Globus pallidus (tissue), 1 donor: ENCODE results near the gene HDDC3.

Source experiments
- DNase-seq: peaks from one replicate; pipeline ENCODE4 v3.0.0-alpha.2; 2015; ENCODE audit warnings: low spot score

The HDDC3 gene

DNA sequence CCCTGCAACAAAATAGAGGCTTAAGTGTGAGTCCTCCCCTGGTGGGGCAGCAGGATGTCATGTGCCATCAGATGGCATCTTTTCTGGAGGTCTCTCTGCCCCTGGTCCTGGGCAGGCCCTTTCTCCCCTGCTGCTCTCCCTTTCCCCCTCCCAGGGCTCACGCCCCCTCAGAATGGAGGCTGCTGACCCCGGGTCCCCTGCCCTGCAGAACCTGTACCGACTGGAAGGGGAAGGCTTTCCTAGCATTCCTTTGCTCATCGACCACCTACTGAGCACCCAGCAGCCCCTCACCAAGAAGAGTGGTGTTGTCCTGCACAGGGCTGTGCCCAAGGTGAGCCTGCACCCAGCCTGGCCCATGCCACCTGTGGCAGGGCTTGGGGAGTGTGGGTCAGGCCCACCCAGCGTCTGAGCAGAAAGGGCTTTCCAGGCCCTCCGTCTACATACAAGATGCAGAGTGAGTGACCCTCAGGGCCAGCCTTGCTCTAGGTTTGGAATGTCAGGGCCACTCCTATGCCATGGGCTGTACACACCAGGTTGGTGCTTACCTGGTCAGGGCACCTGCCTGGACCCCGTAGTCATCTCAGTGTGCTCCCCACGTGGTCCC is 40.9 kb downstream of the HDDC3 start:
- no peak for DNase-seq

DNA sequence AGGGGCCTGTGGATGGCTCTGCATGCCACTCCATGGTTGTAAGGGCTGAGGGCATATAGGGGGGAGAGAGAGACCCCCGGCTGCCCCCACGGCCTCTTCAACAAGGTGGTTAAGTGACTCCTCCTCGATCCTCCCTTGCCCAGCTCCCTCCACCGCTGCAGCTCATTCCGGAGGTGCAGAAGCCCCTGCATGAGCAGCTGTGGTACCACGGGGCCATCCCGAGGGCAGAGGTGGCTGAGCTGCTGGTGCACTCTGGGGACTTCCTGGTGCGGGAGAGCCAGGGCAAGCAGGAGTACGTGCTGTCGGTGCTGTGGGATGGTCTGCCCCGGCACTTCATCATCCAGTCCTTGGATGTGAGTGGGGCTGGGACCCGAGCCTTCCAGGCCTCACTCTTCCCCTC is 41.5 kb downstream of the HDDC3 start:
- DNase-seq = no peak

DNA sequence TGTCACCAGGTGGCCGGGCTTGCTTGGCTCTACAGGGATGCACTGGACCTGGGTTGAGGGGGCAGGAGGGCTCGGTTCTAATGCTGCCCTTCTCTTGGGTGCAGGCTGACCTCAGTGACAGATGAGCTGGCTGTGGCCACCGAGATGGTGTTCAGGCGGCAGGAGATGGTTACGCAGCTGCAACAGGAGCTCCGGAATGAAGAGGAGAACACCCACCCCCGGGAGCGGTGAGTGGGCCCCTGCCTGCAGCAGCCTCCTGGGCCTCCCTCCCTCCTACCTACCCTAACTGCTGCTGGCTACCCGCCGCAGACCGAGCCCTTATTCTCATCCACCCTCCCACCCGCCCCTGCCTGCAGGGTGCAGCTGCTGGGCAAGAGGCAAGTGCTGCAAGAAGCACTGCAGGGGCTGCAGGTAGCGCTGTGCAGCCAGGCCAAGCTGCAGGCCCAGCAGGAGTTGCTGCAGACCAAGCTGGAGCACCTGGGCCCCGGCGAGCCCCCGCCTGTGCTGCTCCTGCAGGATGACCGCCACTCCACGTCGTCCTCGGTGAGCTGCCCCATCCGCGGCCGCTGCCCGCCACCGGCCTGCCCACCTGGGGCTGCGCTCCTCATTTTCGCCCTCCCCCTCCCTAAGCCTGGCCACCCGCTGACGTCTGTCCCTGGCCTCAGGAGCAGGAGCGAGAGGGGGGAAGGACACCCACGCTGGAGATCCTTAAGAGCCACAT is 42.5 kb downstream of the HDDC3 start:
- no peak for DNase-seq

DNA sequence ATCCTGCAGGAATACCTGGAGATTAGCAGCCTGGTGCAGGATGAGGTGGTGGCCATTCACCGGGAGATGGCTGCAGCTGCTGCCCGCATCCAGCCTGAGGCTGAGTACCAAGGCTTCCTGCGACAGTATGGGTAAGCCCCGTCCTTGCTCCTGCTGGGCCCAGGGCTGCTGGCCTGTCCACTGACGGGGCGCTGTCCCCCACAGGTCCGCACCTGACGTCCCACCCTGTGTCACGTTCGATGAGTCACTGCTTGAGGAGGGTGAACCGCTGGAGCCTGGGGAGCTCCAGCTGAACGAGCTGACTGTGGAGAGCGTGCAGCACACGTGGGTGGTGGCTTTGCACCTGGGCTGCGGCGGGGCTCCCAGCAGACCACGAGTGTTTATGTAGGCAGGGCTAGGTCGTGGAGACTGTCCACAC is 43.0 kb downstream of the HDDC3 start:
- no peak for DNase-seq

DNA sequence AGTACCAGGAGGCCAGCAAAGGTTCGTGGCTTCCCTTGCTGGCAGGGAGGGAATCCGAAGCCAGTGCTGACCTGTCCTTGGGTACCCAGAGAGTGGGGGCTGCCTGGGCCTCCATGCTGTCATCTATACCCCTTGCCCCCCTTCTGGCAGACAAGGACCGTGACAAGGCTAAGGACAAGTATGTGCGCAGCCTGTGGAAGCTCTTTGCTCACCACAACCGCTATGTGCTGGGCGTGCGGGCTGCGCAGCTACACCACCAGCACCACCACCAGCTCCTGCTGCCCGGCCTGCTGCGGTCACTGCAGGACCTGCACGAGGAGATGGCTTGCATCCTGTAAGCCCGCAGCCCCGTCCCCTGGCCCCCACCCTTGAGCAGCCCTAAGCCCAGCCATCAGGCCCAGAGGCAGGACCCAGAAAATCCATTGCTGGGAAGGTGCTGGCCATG is 45.3 kb downstream of the HDDC3 start:
- no peak for DNase-seq

DNA sequence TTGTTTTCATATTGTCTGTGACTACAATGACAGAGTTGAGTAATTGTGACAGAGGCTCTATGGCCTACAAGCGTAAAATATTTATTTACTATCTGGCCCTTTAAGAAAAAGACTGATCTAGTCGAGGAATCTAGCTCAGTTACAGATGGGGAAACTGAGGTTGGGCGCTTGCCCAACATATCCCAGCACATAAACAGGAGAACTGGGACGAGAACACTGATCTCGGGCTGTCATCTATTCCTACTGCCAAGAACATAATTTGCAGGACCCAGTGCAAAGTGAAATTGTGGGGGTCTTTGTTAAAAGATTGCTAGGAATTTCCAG is 46.1 kb downstream of the HDDC3 start:
- DNase-seq = no peak

DNA sequence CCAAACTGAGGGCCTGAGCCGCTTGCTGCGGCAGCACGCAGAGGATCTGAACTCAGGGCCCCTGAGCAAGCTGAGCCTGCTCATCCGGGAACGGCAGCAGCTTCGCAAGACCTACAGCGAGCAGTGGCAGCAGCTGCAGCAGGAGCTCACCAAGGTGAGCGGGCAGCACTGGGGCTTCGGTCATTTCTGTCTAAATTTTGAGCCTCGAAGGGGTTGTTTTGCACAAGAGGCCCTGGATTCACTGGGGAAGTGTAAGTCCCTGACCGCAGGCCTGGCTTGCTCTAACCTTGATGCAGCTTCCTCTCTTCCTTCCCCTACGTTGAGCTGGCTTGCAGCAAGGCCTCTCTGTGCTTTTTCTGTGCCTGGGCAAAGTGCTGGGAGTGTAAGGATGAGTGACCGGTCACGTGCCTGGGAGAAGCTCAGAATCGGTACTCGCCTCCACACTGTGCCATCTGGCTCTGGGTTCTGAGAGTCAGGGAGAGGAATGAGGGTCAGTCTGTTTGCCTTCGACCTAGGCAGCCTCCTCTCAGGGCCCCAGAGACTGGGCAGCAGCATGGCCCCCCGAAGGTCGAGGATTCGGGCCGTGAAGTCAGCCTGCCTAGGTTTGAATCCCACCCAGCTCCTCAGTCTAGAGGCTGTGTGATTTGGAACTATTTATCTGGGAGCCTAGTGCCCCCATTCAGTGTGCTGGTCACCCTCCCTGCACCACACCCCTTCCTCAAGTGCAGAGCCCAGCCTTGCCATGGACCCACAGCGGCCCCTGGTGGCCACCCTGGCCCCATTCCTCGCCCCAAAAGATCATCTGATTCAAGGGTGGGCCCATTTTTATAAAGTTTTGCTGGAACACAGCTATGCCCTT is 46.7 kb downstream of the HDDC3 start:
- peak; percentile 64 for DNase-seq

DNA sequence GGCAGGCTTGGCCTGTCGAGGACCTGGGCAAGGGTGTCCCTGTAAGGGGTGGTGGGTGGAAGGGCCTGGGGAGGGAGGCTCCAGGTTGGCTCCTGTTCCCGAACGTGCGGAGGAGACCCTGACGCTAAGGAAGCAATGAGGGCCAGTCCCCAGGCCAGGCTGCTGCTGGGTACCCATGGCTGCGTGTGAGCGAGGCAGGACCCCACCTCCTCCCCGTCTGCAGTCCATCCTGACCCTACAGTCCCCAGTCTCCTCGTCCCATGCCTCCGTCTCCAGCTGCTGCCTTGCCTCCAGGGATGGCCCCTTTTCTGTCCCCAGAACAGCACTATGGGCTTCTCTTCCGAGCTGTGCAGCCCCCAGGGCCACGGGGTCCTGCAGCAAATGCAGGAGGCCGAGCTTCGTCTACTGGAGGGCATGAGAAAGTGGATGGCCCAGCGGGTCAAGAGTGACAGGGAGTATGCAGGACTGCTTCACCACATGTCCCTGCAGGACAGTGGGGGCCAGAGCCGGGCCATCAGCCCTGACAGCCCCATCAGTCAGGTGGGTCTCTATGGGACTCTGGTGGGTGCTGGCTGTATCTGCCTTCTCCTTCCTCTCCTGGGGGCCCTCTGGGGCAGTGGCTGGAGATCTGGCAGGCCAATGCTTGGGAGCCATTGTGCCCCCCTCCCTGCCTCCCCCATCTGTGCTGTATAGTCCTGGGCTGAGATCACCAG is 47.5 kb downstream of the HDDC3 start:
- DNase-seq = no peak

DNA sequence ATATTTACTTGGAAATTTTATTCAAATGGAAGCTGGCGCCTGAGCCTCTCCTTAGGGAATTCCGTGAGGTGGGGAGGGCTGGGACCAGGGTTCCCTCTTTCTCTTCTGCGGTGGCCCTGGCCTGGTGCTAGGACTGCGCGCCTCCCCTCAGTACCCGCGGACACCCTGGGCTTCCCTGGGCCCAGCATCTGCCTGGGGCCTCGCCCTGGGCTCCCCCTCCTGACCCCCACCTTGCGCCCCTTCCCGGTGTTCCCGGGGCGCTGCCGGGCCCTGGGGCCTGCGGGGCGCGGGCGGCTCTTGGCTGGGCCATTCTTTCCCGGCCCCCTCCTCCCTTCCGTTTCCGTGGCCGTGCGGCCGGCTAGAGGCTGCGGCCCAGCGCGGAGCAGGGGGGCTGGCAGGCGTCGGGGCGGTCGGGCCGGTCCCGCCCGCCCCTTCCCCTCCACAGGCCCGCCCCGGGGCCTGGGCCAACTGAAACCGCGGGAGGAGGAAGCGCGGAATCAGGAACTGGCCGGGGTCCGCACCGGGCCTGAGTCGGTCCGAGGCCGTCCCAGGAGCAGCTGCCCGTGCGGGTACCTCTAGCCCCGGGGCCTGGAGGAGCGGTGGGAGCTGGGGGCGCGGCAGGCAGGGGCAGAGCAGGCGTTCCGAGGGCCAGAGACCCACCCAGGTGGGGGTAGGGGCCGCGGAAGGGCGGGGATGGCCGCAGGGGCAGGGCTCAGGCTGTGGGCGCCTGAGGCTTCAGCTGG is 48.2 kb downstream of the HDDC3 start, which contains the start of gene FES:
TSS of gene FES (plus strand) at position 529 of the 743 bp plus-strand sequence. CDS start 542 bp downstream, outside the sequence.
- DNase-seq = no peak

DNA sequence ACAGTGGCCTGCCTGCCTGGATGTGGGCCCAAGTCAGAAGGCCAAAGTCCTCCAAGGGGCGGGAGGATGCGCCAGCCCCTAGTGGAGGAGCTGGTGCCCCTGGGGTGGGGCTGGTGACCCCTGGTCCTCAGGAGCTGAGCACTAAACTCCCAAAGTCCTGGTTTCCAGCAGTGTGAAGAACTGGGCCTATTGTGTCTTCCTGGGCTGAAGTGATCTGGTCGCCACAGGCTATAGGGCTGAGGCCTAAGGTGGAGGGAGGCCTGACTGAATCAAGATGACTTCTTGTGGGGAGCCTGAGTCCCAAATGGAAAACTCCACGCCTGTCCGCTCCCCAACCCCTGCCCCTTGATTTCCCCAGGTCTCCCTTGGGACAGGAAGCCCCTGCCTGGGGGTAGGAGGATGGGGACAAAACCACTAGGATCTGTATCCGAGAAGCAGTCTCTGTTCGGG is 48.8 kb downstream of the HDDC3 start:
- no peak for DNase-seq

DNA sequence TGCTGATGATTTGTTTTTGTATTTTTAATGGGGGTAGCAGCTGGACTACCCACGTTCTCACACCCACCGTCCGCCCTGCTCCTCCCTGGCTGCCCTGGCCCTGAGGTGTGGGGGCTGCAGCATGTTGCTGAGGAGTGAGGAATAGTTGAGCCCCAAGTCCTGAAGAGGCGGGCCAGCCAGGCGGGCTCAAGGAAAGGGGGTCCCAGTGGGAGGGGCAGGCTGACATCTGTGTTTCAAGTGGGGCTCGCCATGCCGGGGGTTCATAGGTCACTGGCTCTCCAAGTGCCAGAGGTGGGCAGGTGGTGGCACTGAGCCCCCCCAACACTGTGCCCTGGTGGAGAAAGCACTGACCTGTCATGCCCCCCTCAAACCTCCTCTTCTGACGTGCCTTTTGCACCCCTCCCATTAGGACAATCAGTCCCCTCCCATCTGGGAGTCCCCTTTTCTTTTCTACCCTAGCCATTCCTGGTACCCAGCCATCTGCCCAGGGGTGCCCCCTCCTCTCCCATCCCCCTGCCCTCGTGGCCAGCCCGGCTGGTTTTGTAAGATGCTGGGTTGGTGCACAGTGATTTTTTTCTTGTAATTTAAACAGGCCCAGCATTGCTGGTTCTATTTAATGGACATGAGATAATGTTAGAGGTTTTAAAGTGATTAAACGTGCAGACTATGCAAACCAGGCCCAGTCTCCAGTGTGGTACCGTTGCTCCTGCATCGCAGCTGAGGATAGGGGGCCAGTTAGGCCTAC is 49.4 kb downstream of the HDDC3 start:
- DNase-seq = no peak

DNA sequence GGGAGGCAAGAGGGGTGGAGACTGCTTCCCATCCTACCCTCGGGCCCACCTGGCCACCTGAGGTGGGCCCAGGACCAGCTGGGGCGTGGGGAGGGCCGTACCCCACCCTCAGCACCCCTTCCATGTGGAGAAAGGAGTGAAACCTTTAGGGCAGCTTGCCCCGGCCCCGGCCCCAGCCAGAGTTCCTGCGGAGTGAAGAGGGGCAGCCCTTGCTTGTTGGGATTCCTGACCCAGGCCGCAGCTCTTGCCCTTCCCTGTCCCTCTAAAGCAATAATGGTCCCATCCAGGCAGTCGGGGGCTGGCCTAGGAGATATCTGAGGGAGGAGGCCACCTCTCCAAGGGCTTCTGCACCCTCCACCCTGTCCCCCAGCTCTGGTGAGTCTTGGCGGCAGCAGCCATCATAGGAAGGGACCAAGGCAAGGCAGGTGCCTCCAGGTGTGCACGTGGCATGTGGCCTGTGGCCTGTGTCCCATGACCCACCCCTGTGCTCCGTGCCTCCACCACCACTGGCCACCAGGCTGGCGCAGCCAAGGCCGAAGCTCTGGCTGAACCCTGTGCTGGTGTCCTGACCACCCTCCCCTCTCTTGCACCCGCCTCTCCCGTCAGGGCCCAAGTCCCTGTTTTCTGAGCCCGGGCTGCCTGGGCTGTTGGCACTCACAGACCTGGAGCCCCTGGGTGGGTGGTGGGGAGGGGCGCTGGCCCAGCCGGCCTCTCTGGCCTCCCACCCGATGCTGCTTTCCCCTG is 50.2 kb downstream of the HDDC3 start:
- DNase-seq = no peak

DNA sequence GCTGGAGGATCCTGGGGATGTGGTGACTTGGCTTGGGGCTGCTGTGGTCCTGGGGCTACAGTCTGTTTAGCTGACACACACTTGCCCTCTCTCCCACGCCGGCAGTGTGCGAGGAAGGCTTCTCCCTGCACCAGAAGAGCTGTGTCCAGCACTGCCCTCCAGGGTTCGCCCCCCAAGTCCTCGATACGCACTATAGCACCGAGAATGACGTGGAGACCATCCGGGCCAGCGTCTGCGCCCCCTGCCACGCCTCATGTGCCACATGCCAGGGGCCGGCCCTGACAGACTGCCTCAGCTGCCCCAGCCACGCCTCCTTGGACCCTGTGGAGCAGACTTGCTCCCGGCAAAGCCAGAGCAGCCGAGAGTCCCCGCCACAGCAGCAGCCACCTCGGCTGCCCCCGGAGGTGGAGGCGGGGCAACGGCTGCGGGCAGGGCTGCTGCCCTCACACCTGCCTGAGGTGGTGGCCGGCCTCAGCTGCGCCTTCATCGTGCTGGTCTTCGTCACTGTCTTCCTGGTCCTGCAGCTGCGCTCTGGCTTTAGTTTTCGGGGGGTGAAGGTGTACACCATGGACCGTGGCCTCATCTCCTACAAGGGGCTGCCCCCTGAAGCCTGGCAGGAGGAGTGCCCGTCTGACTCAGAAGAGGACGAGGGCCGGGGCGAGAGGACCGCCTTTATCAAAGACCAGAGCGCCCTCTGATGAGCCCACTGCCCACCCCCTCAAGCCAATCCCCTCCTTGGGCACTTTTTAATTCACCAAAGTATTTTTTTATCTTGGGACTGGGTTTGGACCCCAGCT is 51.0 kb downstream of the HDDC3 start:
- no peak for DNase-seq

DNA sequence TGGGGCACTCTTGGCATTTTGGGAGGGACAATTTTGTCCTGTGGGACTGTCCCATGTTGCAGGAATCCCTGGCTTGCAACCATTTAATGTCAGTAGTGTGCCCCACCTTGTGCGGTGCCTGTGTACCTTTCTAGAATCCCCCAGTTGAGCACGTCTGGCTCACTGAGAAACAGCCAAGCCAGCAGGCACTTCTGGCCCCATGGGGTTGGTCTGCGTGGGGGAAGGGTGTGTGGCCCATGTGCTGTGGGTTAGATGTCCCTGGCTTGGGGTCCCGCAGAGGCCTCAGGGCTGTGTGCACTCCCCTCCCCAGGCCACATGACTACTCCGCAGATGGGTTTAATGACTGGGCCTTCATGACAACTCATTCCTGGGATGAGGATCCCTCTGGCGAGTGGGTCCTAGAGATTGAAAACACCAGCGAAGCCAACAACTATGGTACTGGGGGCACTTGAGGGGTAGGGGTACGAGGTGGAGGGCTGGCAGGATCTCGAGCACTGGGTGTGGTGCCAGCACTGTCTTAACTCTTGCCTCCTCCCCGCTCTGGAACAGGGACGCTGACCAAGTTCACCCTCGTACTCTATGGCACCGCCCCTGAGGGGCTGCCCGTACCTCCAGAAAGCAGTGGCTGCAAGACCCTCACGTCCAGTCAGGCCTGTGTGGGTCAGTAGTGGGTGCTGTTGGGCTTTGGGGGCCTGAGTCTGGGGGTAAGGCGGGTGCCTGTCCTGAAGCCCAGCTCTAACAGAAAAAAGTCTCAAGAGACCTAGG is 51.8 kb downstream of the HDDC3 start:
- DNase-seq = no peak
